ENCODE data around the gene LMTK3. TPM values are rescaled to one million over a fixed set of nuclear protein-coding genes. Genes with fewer than 3 reads are reported as not detected.
A peak's percentile ranks its signal among the peaks of the same experiment; 100 is the strongest.

LMTK3 gene, protein sequence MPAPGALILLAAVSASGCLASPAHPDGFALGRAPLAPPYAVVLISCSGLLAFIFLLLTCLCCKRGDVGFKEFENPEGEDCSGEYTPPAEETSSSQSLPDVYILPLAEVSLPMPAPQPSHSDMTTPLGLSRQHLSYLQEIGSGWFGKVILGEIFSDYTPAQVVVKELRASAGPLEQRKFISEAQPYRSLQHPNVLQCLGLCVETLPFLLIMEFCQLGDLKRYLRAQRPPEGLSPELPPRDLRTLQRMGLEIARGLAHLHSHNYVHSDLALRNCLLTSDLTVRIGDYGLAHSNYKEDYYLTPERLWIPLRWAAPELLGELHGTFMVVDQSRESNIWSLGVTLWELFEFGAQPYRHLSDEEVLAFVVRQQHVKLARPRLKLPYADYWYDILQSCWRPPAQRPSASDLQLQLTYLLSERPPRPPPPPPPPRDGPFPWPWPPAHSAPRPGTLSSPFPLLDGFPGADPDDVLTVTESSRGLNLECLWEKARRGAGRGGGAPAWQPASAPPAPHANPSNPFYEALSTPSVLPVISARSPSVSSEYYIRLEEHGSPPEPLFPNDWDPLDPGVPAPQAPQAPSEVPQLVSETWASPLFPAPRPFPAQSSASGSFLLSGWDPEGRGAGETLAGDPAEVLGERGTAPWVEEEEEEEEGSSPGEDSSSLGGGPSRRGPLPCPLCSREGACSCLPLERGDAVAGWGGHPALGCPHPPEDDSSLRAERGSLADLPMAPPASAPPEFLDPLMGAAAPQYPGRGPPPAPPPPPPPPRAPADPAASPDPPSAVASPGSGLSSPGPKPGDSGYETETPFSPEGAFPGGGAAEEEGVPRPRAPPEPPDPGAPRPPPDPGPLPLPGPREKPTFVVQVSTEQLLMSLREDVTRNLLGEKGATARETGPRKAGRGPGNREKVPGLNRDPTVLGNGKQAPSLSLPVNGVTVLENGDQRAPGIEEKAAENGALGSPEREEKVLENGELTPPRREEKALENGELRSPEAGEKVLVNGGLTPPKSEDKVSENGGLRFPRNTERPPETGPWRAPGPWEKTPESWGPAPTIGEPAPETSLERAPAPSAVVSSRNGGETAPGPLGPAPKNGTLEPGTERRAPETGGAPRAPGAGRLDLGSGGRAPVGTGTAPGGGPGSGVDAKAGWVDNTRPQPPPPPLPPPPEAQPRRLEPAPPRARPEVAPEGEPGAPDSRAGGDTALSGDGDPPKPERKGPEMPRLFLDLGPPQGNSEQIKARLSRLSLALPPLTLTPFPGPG (N-terminal part only)
- total RNA-seq (2014; rRNA removed; shearing (Covaris generic)): 0.17 TPM in 1 of 2 replicates, not detected in the other

DNA sequence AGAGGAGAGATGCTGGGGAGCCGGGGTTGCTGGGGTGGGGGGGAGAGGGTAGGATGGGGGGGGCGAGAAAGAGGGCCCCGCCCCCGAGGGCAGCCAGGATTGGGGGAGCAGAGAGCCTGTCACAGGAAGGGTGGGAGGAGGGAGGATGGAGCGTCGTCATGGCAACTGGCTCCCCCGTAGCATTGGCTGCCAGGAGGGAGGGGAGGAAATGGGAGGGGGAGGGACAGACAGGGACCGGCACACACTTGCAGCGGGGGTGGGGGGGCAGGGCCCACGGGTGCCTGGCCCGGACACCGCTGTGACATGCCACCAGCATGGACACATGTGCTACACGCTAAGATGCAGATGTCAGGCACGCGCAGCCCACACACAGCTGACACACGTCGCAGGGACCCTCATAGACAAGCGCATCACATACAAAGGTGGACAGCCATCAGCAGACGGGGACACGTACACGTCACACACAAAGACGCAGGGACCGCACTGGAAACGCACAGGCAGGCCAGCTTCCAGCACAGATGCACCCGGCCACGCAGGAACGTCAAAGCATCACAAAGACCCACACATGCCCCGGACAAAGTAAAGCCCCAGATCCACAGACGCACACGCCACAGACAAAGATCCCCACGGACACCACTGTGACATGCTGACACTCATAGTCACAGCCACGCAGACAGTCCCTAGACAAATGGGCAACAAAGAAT, at the start of gene LMTK3:
Gene LMTK3, minus strand, starts transcription at position 36 of the 704 bp plus-strand sequence. CDS start 259 bp downstream, outside the sequence.
- peak; percentile 59 for DNase-seq (ENCODE audit: low read depth)

DNA sequence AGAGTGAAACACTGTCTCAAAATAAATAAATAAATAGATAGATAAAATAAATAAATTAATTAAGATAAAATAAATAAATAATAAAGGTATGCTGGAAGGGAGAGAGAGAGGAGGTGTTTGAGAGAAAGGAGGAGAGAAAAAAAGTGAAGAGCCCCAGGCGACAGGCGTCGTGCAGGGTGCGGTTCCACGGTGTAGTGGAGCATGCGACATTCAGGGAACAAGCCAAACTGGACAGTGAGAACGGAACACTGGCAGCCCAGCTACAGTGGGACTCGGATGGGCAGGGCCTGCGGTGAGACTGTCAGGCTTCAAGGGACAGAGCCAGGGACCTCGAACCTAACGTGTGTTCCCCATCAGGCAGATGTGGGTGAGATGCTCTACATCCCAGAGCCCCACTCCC, 49.8 kb upstream of the LMTK3 start:
- no peak for DNase-seq (ENCODE audit: low read depth)

DNA sequence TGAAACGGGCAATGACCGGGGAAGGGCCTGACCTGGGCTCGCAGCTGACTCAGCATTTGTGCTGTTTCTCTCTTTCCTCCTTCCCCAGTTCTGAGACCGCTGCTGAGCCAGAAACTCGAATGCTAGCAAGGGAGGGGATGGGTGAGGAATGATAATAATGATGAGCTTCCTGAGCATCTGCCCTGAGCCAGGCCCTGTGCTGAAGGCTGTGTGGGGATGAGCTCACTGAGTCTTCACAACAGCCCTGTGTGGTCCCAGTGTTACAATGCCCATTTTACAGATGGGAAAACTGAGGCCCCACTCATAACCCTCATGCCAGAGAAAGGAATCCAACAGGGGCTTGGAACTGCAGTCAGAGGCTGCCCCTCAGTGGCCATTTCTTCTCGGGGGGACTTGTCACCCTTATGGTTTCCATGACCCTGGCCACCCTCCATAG, 48.5 kb upstream of the LMTK3 start:
- DNase-seq (ENCODE audit: low read depth): peak; percentile 27

DNA sequence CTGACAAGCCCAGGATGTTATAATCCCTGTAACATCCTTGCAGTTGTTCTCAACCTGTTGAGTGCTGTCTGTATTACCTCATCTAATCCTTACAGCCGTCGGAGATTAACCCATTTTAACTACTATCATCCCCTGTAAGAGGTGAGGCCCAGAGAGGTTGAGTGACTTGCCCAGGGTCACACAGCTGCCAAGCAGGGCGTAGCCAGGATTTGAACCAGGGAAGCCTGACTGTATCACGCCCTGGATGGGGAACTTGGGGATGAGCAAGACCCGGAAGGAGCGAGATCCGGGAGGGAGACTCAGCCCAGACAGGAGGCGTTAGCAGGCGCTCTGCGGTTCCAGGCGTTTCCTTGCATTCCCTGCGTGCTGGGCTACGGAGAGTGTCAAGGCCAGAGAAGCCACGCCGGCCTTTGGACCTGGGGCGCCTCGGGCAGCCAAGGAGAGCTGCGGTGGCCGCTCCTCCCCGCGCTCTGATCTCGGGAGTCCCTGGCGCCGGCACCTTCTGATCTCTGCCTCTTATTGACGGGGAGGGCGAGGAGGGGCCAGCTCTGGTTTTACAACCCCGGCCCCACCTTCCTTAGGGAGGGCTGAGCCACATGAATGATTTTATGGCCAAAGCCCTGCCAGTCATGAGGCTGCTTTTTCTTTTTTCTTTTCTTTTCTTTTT, 46.5 kb upstream of the LMTK3 start:
- DNase-seq (ENCODE audit: low read depth): peak; percentile 81

DNA sequence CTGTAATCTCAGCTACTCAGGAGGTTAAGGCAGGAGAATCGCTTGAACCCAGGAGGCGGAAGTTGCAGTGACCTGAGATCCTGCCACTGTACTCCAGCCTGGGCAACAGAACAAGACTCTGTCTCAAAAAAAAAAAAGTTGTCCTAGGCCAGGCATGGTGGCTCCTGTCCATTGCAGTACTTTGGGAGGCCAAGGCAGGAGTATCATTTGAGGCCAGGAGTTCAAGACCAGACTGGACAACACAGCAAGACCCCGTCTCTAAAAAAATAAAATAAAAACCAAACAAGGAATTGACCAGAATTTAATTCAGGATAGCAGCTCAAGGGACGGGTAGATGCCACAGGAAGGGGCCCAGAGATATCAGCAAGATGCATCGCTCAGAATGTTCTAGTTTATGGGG, 45.2 kb upstream of the LMTK3 start:
- DNase-seq (ENCODE audit: low read depth): no peak

DNA sequence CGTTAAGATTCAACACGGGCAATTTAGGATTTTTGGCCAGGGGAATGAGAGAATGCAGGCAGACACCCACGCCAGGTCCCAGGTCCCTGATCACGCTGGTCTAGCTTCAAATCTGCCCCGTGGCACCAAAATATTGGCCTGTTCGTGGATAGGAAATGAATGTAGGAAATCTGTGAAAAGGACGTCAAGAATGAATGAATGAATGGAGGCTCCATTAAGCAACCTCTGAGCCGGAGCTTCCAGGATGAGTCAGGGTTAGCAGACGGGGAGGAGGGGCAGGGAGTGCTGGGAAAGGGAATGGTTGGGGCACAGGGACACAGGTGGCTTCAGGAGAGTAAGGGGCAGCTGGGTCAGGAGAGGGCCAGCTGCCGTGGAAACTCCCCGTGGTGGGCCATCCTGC, 44.5 kb upstream of the LMTK3 start:
- peak; percentile 78 for DNase-seq (ENCODE audit: low read depth)

DNA sequence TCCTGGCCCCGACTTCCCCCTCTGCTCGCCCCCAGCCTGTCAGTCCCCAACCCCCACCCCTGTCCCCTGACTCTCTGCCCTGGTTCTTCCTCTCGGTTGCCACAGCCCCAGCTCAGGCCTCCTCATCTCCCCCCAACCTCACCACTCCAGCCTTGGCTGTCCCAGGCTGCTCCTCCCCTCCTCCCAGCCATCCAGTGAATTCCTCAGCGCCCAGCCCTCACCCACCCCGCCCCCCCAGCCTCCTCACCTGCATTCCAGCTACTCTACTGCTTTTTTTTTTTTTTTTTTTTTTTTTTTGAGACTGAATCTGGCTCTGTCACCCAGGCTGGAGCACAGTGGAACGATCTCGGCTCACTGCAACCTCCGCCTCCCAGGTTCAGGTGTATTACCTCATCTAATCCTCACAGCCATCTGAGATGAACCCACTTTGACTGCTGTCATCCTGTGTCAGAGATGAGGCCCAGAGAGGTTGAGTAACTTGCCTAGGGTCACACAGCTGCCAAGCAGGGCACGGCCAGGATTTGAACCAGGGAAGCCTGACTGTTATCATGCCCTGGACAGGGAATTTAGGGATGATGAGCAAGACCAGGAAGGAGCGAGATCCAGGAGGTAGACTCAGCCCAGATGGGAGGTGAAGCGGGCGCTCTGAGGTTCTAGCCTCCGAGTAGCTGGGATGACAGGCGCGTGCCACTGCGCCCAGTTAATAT, 42.9 kb upstream of the LMTK3 start:
- peak; percentile 81 for DNase-seq (ENCODE audit: low read depth)

DNA sequence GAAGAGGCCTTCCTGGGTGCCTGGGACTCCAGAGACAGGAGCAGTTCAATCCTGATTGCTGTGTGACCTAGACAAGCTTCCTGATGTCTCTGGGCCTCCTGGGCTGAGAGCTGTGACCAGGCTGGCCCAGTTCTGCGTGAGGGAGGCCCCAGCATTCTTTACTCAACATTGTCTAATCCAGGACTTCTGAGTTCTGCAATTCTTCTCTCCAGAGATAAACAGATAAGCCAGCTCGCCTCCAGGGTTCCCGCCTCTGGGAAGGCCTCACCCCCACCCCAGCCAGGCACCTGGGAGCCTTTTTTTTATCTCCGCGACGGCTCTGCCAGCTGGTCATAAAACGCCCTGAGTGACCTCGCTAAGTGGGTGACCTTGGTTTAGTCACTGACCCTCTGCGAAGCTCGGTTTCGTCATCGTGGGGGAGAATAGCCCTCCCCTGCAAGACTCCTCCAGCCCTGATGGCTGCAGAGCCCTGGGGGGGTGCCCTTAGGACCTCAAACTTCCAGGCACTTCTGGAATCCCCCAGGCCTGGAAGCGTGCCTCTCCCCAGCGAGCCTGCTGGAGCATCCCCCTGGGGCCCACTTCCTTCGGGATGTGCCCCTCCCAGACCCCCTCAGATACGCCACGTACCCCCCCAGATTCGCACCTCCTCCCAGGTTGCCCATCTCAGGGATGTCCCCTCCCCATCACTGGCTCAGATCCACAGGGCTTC, 42.2 kb upstream of the LMTK3 start:
- peak; percentile 98 for DNase-seq (ENCODE audit: low read depth)

DNA sequence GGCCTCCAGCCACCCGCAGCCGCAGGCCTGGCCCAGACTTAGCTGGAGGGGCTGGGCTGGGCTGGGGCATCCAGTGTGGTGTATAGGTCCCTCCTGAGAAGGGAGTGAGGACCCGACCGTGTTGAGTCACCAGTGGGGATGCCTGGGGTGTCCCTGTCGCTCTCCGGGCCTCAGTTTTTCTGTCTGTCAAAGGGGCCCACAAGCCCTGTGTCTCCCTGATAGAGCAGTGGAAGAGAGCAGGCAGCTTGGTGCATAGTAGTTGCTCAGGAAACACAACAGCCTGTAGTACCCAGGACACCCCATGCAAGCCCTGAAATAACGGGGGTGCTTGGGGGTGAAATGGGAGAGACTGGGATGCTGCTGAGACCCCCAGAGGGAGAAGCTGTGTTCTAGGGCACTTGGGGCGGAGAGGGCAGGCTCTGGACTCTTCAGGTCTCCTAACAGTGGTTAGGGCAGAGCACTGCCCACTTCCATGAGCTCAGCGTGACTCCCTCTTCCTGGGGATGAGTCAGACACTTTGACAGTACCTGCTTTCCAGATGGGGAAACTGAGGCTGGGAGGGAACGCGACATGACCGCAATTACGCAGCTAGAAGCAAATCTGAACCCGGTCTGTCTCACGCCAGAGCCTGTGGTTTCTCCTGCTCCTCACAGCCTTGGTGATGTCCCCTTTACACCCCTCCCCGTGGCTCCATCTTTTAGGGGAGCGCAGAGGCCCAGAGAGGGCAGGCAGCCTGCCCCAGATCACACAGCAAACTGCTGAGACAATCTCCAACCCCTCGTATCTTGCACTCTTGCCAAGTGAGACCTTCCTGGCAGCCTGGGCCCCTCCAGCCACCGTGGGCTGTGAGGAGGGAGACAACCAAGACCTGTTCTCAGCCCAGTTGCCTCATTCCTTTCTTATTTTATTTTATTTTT, 41.0 kb upstream of the LMTK3 start:
- peak; percentile 55 for DNase-seq (ENCODE audit: low read depth)

DNA sequence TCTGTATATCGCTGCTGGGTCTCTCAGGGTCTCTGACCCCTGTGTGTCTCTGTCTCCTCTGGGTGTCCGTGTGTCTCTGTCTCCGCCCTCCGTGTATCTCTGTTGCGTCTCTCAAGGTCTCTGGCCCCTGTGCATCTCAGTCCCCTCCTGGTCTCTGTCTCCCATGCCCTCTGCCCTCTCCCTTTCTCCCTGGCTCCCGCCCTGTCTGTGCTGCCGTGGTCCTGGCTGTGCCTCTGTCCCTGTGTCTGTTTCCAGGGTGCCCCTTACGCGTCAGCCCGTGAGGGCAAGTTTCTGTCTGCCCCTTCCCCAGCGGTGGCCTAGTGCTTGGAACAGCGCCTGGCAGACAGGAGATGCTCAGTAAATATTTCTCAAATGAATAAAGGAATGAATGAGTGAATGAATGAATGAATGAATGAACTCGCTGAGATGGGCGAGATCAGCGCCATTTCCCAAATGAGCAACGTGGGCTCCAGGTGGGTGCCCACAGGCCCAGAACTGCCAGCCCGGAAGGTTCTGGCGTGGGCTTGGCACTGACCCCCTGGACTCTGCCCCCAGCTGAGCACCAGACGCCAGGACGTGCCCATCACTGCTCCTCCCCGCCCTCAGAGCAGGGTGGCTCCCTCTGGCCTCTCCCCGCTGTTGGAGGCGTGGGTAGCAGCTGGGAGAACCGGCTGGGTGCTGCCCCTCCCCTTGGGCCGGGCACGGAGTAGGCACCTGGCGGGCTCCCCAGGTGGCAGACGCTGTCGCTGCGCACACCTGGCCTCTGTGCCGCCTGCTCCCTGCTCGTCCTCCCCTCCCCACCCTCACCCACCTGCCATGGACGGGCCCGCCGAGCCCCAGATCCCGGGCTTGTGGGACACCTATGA, 40.0 kb upstream of the LMTK3 start, which contains the start of gene SULT2B1:
Gene SULT2B1, plus strand, starts transcription at position 736 of the 866 bp plus-strand sequence. Its CDS starts 81 bp downstream, at position 817.
- no peak for DNase-seq (ENCODE audit: low read depth)

DNA sequence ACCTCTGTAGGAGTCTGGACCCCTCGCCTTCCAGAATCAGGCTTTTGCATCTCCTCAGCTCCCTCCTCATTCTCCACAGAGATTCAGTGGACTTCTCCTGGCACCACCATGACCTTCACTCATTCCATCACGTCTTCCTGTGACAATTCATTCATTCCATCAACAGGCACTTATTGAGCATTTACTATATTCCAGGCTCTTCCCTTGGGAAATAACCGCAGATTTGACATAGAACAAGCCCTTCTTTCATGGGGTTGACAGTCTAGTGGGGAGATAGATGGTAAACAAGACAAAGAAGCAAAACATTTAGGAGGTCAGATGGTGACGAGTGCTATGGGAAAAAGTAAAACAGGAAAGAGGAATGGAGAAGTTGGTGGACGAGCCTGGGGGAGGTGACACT, 37.7 kb upstream of the LMTK3 start:
- no peak for DNase-seq (ENCODE audit: low read depth)

DNA sequence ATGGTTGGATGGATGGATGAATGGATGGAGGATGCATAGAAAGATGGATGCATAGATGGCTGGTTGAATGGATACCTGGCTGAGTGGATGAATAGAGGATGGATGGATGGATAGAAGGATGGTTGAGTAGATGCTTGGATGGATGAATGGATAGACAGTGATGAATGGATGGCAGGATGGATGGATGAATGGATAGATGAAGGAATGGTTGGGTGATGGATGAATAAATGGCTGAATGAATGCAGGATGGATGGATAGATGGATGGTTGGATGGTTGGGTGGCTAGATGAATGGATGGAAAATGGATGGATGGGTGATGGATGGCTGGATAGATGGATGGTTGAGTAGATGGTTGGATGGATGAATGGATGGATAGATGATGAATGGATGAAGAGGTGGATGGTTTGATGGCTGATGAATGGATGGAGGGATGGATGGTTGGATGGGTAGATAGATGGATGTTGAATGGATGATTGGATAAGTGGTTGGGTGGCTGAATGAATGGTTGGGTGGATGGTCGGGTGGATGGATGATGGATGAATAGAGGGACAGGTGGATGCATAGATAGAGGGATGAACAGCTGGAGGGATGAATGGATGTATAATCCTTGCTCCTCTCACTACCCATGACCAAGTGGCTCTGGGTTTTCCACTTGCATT, 36.7 kb upstream of the LMTK3 start:
- no peak for DNase-seq (ENCODE audit: low read depth)

DNA sequence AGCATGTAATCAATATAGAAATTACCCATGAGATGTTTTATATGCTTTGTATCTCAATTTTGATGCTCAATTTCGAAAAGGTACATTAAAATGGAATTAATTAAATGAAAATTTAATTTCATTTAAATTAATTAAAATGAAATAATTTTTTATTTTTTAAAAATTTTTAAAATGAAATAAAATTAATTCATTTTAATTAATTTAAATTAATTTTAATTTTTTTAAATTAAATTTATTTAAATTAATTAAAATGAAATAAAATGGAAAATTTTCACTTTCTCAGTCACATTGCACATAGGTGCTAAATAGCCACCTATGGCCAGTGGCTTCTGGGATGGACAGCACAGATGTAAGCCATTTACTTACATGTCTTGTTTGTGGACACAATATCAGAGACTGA, 36.1 kb upstream of the LMTK3 start:
- DNase-seq (ENCODE audit: low read depth): no peak

DNA sequence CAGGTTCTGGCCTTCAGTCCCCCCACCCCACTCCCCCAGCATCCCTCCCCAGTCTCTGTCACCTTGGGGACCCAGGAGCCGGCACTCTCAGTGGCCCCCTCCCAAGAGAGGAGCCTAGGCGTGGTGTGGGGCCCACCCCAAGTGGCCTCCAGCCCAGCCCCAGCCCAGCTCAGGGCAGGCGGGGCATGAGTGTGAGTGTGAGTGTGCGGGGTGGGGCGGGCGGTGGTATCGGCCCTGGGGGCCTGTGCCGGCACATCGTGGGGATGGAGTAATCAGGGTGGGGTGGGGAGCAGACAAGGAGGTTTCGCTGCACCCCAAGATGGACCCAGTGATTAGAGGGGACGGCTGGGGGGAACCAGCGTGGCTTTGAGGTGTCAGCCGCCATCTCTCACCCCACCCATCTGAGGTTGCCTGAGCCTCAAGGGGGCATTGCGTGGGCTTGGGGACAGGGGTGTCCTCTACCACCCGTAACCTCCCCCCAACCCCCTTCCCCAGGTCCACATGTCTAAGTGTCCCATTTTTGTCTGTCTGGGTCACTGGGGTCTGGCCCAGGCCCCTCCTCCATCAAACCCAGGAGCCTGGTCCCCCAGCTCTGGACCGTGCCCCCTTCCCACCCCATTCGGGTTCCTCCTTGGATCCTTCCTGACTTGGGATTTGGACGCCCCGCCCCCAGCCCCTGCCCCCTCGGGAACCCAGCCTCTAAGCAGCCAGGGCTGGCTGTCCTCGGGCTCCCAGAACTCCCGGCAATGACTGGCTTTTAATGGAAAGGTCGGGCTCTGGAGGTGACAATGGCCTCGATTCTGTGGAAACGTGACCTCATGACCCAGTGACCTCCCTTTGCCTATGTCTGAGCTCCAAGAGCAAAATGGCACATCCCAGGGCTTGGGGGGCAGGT, 33.5 kb upstream of the LMTK3 start:
- DNase-seq (ENCODE audit: low read depth): no peak

DNA sequence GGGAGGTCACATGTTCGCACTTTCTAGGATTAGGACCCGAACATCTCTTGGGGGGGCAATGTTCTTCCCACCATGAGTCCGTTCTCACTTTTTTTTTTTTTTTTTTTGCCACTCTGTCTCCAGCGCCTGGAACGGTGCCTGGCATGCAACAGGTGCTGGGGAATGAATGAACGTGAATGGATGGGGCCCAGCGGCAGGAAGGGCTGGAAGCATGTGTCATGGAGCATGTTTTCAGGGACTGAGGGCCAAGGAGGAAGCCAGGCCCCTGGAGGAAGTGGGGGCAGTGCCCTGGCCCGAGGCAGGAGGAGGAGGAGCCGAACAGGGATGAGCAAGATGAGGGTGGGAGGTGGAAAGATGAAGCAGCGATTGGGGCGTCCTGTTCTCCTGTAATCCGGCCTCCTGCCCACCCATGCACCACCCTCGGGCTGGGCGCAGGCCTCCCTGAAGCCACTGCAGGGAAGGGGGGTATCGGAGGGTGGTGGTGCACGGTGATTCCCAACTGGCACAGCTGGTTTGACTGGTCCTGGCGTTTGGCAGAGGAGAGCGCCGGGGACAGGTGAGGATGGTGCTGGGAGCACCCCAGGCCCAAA, 31.6 kb upstream of the LMTK3 start:
- DNase-seq (ENCODE audit: low read depth): peak; percentile 82
